Activated CD4-positive, alpha-beta T cell treated with anti-CD3 and anti-CD28 coated beads, Interleukin-2, amount 10 ng/mL, durations not matched to agents 7 days and 5 days (primary cell): ENCODE data around the gene PLEKHH3. TPM values are rescaled to one million over a fixed set of nuclear protein-coding genes. Genes with fewer than 3 reads are reported as not detected.
"Not testable (repeated sequence)": the region's sequence is repeated elsewhere in the genome, so short reads cannot be mapped to it uniquely, and the experiment has no call there.

Experiments
- CTCF ChIA-PET: fragments of 350-600 bp; sonication (Branson Sonifier 250); formaldehyde crosslinking; loops from one replicate; lab custom pipeline; 2021; ENCODE audit warnings: antibody characterized with exemption; lab: Charles Lee
- POLR2A ChIA-PET: fragments of 350-600 bp; sonication (Branson Sonifier 250); formaldehyde crosslinking; loops from one replicate; lab custom pipeline; 2021; ENCODE audit warnings: antibody characterized with exemption; lab: Charles Lee
- DNase-seq: peaks from one replicate; pipeline ENCODE4 v3.0.0-alpha.2; 2020
- H3K27ac Mint-ChIP-seq: one replicate; pipeline ENCODE4 v1.8.0; 2021; ENCODE audit warnings: mild to moderate bottlenecking, moderate library complexity, mixed read lengths
- H3K27me3 Mint-ChIP-seq: one replicate; pipeline ENCODE4 v1.8.0; 2021; ENCODE audit warnings: mixed read lengths
- H3K36me3 Mint-ChIP-seq: one replicate; pipeline ENCODE4 v1.8.0; 2021; ENCODE audit warnings: low read depth, mixed read lengths
- H3K4me1 Mint-ChIP-seq: one replicate; pipeline ENCODE4 v1.8.0; 2021; ENCODE audit warnings: mixed read lengths
- H3K4me3 Mint-ChIP-seq: one replicate; pipeline ENCODE4 v1.8.0; 2021; ENCODE audit warnings: mild to moderate bottlenecking, moderate library complexity, mixed read lengths
- H3K9me3 Mint-ChIP-seq: one replicate; pipeline ENCODE4 v1.8.0; 2021; ENCODE audit warnings: mixed read lengths
- total RNA-seq, 2 experiments: library from RNA; stranded (reverse); gene quantifications; one replicate each; pipeline ENCODE4 v1.2.3, GENCODE V29; 2021

The PLEKHH3 gene
- total RNA-seq, 2 experiments from 2014 or later = 0.85 to 1.3 TPM

DNA sequence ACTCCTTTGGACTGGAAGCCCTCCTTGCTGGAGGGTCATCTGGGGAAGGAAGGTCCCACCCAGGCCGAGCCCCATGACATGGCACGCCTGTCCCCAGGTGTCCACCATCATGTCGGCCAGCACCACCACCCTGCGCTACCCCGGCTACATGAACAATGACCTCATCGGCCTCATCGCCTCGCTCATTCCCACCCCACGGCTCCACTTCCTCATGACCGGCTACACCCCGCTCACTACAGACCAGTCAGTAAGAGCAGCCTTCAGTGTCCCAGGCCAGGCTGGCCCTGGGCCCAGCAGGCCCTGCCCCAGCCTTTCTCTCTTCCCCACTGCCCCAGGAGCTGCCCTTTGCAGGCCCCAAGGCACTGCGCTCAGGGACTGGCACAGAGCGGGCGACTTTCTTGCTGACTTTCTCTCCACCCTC, 11.2 kb downstream of the PLEKHH3 start:
- CTCF ChIA-PET = no interaction called here
- H3K36me3 Mint-ChIP-seq = no peaks in the 10 kb centered on the region
- POLR2A ChIA-PET = no interaction called here
- no peak overlapping the region for H3K4me3 Mint-ChIP-seq
- no peak for DNase-seq
- peaks cover 5% of the 10 kb centered on the region for H3K4me1 Mint-ChIP-seq
- no peak overlapping the region for H3K27ac Mint-ChIP-seq
- peaks cover 14% of the 10 kb centered on the region for H3K27me3 Mint-ChIP-seq
- H3K9me3 Mint-ChIP-seq = no peaks in the 10 kb centered on the region

DNA sequence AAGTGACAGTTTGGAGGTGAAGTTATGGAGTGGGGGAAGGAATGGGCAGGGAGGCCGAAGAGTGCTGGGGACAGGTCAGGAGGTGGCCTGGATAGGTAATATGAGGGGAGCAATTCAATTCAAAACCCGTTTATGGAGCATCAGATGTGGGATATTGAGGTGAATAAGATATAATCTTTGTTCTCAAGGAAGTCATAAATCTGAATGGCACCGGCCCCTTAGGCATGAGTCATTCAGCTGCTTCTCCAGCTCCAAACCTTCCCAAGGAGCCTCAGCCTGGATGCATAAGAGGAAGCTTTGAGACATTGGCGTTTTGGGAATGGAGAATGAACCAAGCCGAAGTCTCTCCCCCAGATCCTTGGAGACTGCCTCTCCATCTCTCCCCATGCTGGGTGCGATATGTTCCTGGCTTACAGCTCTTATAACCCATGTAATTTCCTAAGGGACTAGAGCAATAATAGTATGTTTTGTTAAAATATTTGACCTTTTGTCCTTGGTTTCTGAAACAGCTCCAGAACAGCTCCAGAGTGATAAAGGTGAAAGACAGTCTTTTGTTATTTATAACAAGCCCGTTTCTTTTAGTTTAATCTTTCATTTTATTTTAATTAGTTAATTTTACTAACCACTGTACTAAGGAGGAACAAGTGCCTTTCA, 16.0 kb downstream of the PLEKHH3 start:
- H3K9me3 Mint-ChIP-seq = peaks cover 6% of the 10 kb centered on the region
- CTCF ChIA-PET = interaction anchor here (1.2 to 1.4 kb wide), 2 partner anchors 11 to 15 kb away, joined by 3 read pairs; no protein-coding TSS in a partner anchor
- no peaks in the 10 kb centered on the region for H3K36me3 Mint-ChIP-seq
- POLR2A ChIA-PET = interaction anchor here (0.6 kb wide), 1 partner anchor 15 kb away, joined by 3 read pairs; no protein-coding TSS in a partner anchor
- H3K27me3 Mint-ChIP-seq = peaks cover 1% of the 10 kb centered on the region
- no peak overlapping the region for H3K27ac Mint-ChIP-seq
- no peak overlapping the region for H3K4me3 Mint-ChIP-seq
- DNase-seq = no peak
- peaks cover 24% of the 10 kb centered on the region for H3K4me1 Mint-ChIP-seq

DNA sequence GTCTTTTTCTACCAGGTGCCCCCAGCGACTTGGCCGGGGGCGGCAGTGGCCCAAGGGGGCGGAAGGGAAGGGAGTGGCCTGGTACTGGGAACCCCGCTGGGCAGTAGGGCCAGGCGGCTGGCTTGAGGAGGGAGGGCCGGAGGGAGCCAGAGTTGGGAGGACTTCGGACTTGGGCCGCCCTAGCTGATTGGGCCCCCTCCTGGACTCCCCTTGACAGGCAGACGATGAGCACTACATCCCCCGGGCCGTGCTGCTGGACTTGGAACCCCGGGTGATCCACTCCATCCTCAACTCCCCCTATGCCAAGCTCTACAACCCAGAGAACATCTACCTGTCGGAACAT, 16.9 kb downstream of the PLEKHH3 start:
- DNase-seq, H3K9me3 Mint-ChIP-seq, H3K27ac Mint-ChIP-seq, H3K27me3 Mint-ChIP-seq, H3K36me3 Mint-ChIP-seq, POLR2A ChIA-PET: not testable (repeated sequence)
- CTCF ChIA-PET = interaction anchor here (1.4 kb wide), 1 partner anchor 11 kb away, joined by 3 read pairs; no protein-coding TSS in a partner anchor
- Mint-ChIP-seq H3K4me3 (peak overlapping the region; percentile 84), H3K4me1 (peaks cover 28% of the 10 kb centered on the region)

DNA sequence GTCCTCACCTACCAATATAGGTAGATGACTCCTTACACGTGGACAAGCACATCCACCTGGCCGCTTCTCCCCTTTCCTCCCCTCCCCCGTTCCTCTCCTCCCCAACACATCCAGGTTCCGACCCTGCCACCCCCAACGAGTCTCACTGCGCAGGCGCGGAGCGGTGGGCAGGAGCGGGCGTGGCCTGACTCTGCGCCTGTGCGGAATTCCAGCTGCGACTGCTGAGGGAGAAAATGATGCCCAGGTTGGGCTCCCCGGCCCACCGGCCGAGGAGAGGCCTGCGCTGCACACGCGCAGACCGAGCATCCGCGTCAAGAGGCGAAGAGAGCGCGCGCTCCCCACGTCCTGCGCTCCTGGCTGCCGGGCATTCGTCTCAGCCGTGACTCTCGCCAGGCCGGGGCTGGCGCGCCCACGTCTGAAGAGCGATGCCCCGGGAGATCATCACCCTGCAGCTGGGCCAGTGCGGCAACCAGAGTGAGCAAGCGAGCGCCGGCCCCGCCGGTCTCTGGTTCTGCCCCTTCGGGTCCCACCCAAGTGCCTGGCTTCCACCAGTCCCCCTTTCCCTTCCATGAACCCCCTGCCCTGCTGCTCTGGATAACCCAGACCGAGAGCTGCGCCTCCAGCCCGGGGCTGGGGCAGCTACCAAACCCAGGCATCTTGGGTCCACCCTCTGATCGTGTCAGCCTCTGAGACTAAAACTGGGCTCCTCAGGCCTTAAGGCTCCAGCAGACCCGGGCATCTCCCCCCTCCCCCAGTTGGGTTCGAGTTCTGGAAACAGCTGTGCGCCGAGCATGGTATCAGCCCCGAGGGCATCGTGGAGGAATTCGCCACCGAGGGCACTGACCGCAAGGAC, 17.5 kb downstream of the PLEKHH3 start, which contains the start of gene TUBG2:
TUBG2 (plus strand) TSS at position 206 of the 853 bp plus-strand sequence; CDS start at position 426, 220 bp downstream.
- DNase-seq = peak; percentile 63
- CTCF ChIA-PET = interaction anchor here (0.6 to 1.4 kb wide), 3 partner anchors 10 to 731 kb away, joined by 3 to 4 read pairs (median 3); no protein-coding TSS in a partner anchor
- Mint-ChIP-seq H3K27me3 (peaks cover 10% of the 10 kb centered on the region), H3K36me3 (no peaks in the 10 kb centered on the region), H3K27ac (peak within 1 kb of the TSS; percentile 60), H3K9me3 (peaks cover 6% of the 10 kb centered on the region), H3K4me1 (peaks cover 28% of the 10 kb centered on the region), H3K4me3 (peak within 1 kb of the TSS; percentile 84)
- POLR2A ChIA-PET = no interaction called here

DNA sequence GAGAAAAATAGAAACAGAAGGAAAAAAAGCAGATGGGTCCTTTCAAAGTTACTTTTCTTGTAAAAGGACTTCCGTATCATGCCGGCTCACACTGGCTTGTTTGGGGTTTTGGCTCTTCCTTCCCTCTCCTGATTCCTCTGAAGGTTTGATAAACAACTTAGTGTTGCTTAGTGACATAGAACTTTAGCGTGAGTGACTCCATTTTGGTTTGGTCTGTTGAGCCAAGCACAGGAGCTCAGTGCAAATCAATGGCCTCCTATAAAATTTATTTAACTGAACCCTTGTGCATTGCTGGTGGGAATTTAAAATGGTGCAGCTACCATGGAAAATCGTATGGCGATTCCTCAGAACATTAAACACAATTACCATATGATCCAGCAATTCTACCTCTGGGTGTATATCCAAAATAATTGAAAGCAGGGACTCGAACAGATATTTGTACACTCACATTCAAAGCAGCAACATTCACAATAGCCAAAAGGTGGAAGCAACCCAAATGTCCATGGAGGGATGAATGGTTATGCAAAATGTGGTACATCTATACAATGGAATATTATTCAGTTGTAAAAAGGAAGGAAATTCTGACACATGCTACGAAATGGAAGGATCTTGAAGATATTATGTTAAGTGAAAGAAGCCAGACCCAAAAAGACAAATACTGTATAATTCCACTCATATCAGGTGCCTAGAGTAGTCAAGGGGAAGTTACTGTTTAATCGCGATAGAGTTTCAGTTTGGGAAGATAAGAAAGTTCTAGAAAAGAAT, 18.8 kb downstream of the PLEKHH3 start:
- CTCF ChIA-PET = interaction anchor here (2.1 kb wide), 1 partner anchor 19 kb away, joined by 8 read pairs; no protein-coding TSS in a partner anchor
- Mint-ChIP-seq H3K4me3 (peak overlapping the region; percentile 43), H3K4me1 (peaks cover 28% of the 10 kb centered on the region), H3K27ac (no peak overlapping the region), H3K27me3 (peaks cover 20% of the 10 kb centered on the region), H3K9me3 (peaks cover 6% of the 10 kb centered on the region), H3K36me3 (no peaks in the 10 kb centered on the region)
- POLR2A ChIA-PET = no interaction called here
- DNase-seq = no peak

DNA sequence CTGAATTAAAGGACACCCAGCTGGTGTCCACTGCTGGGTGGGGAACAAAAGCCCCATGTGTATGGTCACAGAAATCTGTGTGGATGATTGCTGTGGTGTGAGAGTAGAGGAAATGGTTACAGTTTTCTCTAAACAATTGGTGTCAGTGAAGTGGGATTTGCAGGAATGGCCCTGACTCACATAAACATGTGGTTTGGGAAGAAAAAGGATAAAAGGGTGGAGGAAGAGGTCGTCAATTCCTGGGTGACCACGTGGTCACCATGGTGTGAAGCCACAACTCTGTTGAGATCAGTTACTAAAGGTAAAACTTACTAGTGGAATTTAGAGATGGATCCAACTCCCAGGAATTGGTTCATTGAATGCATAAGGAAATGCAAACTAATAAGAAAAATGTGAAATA, 21.3 kb downstream of the PLEKHH3 start:
- DNase-seq = no peak
- Mint-ChIP-seq H3K4me3 (no peak overlapping the region), H3K27ac (no peak overlapping the region), H3K4me1 (peaks cover 26% of the 10 kb centered on the region), H3K27me3 (peaks cover 22% of the 10 kb centered on the region), H3K36me3 (no peaks in the 10 kb centered on the region), H3K9me3 (peaks cover 6% of the 10 kb centered on the region)
- ChIA-PET POLR2A (no interaction called here), CTCF (interaction anchor here (1.0 to 1.6 kb wide), 2 partner anchors 22 to 208 kb away, joined by 4 read pairs; no protein-coding TSS in a partner anchor)

DNA sequence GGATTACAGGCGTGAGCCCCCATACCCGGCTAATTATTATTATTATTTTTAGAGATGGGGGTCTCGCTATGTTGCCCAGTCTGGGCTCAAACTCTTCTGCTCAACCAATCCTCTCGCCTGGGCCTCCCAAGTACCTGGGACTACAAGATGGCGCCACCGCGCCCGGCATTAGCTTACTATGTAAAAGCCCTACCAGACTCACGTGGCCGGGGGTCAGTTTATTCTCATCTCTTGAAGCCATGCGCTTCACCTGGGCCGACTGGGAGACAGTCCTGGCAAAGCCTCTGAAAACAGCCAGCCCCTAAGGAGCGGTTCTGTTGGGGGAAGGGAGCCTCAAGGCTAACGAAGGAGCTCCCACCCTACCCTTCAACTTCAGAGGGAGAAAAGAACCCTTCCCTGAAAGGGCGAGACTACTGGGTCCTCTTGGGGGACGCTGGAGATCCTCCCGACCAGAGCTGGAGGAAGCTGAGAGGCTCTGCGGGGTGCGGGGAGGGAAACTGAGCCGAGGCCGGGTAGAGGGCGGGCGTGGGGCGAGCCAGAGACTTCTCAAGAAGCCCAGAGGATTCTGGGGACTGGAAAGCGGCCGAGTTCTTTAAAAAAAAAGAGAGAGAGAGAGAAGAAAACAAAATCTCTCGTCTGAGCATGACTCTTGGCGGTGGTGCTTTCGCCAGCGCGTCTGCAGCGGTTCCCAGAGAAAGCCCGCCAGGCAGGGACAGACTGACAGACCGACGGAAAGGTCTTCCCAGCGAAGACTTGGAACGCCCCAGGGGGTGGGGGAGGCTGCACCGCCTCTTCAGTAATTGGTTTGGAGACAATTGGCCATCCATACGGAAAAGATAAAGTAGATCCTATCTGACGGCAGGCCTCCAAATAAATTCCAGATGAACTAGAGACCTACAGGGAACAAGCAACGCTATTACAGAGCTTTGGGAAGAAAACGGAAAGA, 23.3 kb downstream of the PLEKHH3 start:
- Mint-ChIP-seq H3K4me1 (peaks cover 12% of the 10 kb centered on the region), H3K9me3 (peaks cover 6% of the 10 kb centered on the region), H3K27me3 (peaks cover 25% of the 10 kb centered on the region), H3K4me3 (no peak overlapping the region), H3K36me3 (no peaks in the 10 kb centered on the region), H3K27ac (no peak overlapping the region)
- DNase-seq = no peak
- ChIA-PET POLR2A (no interaction called here), CTCF (interaction anchor here (0.7 to 1.1 kb wide), 2 partner anchors 30 to 51 kb away, joined by 3 to 4 read pairs; no protein-coding TSS in a partner anchor)

DNA sequence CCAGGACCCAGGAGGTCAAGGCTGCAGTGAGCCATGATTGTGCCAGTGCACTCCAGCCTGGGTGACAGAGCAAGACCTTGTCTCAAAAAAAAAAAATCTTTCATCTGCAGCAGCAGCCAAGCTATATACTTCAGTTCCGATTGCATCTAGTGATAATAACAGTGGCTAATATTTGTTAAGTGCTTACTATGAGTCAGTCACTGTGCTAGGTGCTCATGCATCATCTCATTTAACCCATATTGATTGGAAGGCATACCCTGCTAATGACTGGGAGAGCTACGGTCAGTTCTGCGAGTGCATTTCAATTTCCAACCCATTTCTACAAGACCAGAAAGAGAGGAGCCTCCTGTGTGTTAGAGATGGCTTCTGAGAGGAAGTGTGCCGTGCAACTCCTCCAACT, 25.4 kb downstream of the PLEKHH3 start:
- POLR2A ChIA-PET = no interaction called here
- peaks cover 27% of the 10 kb centered on the region for H3K27me3 Mint-ChIP-seq
- DNase-seq = no peak
- peaks cover 7% of the 10 kb centered on the region for H3K4me1 Mint-ChIP-seq
- H3K9me3 Mint-ChIP-seq = no peaks in the 10 kb centered on the region
- H3K36me3 Mint-ChIP-seq = no peaks in the 10 kb centered on the region
- CTCF ChIA-PET = interaction anchor here (0.6 to 1.5 kb wide), 4 partner anchors 18 to 204 kb away, joined by 3 to 5 read pairs (median 4); no protein-coding TSS in a partner anchor
- H3K4me3 Mint-ChIP-seq = no peak overlapping the region
- no peak overlapping the region for H3K27ac Mint-ChIP-seq

DNA sequence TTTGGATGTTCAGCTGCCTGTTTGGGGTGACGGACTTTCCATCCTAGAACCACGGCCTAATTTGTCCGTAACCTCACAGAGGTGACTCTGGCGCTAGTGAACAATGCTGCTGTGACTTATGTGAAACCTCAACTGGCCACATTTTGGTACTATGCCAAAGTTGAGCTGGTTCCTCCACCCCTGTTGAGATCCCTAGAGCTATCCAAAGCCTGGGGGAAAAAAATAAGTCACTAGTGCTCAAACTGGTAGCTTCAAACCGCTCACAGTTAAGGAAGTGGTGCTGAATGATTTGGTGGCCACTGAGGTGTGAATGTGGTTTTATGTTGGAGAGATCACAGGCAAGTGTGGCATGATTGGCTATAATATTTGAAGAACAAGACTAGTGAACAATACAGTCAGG, 29.0 kb downstream of the PLEKHH3 start:
- Mint-ChIP-seq H3K4me1 (no peaks in the 10 kb centered on the region), H3K27me3 (peaks cover 9% of the 10 kb centered on the region), H3K4me3 (no peak overlapping the region), H3K36me3 (no peaks in the 10 kb centered on the region), H3K9me3 (no peaks in the 10 kb centered on the region), H3K27ac (no peak overlapping the region)
- CTCF ChIA-PET = interaction anchor here (0.6 kb wide), 1 partner anchor 9 kb away, joined by 3 read pairs; no protein-coding TSS in a partner anchor
- POLR2A ChIA-PET = interaction anchor here (0.6 to 0.7 kb wide), 2 partner anchors 29 to 887 kb away, joined by 3 to 6 read pairs; partner anchors contain the start of gene PLEKHH3
- DNase-seq = no peak

DNA sequence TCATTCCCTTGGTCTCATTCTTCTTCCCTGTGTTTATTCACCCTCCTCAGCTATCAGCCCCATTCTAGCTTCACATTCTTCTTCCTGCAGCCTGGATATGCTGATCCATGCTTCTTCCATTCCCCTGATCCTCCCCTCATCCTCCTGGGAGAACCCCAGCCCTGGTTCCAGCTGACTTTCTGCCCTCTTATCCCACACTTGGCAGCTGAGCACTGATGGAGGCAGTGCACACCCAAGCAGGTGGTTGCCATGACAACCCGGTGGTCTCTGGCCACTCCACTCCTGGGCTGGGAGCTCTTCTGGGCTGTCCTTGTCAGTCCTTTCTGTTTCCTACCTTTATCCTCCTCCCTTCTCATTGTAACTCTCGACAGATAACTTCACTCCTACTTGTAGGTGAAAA, 34.5 kb downstream of the PLEKHH3 start:
- Mint-ChIP-seq H3K9me3 (no peaks in the 10 kb centered on the region), H3K4me1 (no peaks in the 10 kb centered on the region), H3K27ac (no peak overlapping the region), H3K36me3 (no peaks in the 10 kb centered on the region), H3K27me3 (peaks cover 3% of the 10 kb centered on the region), H3K4me3 (no peak overlapping the region)
- CTCF ChIA-PET = interaction anchor here (0.6 kb wide), 1 partner anchor 36 kb away, joined by 3 read pairs; no protein-coding TSS in a partner anchor
- DNase-seq = no peak
- POLR2A ChIA-PET = no interaction called here

DNA sequence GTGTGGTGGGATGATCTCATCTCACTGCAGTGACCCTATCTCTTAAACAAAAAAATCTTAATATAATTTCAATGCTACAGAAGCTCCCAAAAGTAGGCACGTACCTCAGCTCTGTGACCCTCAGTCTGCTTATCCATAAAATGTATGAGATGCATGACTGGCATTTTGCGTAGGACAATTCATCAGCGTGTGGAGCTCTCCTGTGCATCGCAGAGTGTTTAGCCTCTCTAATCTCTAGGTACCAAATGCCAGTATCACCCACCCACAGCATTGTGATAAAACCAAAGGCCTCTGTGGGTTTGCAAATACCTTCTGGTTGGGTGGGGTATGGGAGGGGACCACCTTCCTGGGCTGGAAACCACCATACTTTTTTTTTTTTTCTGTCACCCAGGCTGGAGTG, 36.7 kb downstream of the PLEKHH3 start:
- H3K4me1 Mint-ChIP-seq = no peaks in the 10 kb centered on the region
- H3K4me3 Mint-ChIP-seq = no peak overlapping the region
- H3K27me3 Mint-ChIP-seq = peaks cover 3% of the 10 kb centered on the region
- no peak overlapping the region for H3K27ac Mint-ChIP-seq
- ChIA-PET CTCF (interaction anchor here (0.7 to 1.4 kb wide), 2 partner anchors 17 to 100 kb away, joined by 3 to 8 read pairs; no protein-coding TSS in a partner anchor), POLR2A (no interaction called here)
- H3K36me3 Mint-ChIP-seq = no peaks in the 10 kb centered on the region
- DNase-seq = no peak
- H3K9me3 Mint-ChIP-seq = no peaks in the 10 kb centered on the region
